ENCODE data around the gene ZRANB2.

Gene ZRANB2

GRCh38 chr1:71080739-71081696 lies at the start of gene ZRANB2:
TSS of gene ZRANB2 (minus strand) at chr1:71081035. CDS start at chr1:71080995, 40 bp downstream.
- peak; percentile 97 for DNase-seq

GRCh38 chr1:71128060-71128459 lies 47.2 kb upstream of the ZRANB2 start:
- no peak for DNase-seq

- DNase-seq = no peak
Measured at GRCh38 chr1:71118086-71118485, 37.3 kb upstream of the ZRANB2 start.

- no peak for DNase-seq
Measured at GRCh38 chr1:71116729-71117128, 35.9 kb upstream of the ZRANB2 start.

- no peak for DNase-seq
Measured at GRCh38 chr1:71106658-71107322, 26.0 kb upstream of the ZRANB2 start.

- DNase-seq = no peak
Measured at GRCh38 chr1:71104417-71104816, 23.6 kb upstream of the ZRANB2 start.

GRCh38 chr1:71101839-71102376 lies 21.1 kb upstream of the ZRANB2 start:
- DNase-seq = no peak

- no peak for DNase-seq
Measured at GRCh38 chr1:71097428-71097827, 16.6 kb upstream of the ZRANB2 start.

GRCh38 chr1:71094913-71095312 lies 14.1 kb upstream of the ZRANB2 start:
- DNase-seq = no peak

- no peak for DNase-seq
Measured at GRCh38 chr1:71093938-71094337, 13.1 kb upstream of the ZRANB2 start.

GRCh38 chr1:71089536-71090270 lies 8.9 kb upstream of the ZRANB2 start:
- DNase-seq = no peak

GRCh38 chr1:71088645-71089287 lies 7.9 kb upstream of the ZRANB2 start:
- DNase-seq = no peak

GRCh38 chr1:71087713-71088112 lies 6.9 kb upstream of the ZRANB2 start:
- DNase-seq = no peak

GRCh38 chr1:71087060-71087459 lies 6.2 kb upstream of the ZRANB2 start:
- DNase-seq = no peak

GRCh38 chr1:71086331-71086730 lies 5.5 kb upstream of the ZRANB2 start:
- no peak for DNase-seq

- no peak for DNase-seq
Measured at GRCh38 chr1:71083271-71083670, 2.4 kb upstream of the ZRANB2 start.

- DNase-seq = peak; percentile 14
Measured at GRCh38 chr1:71081697-71082080, 854 bp upstream of the ZRANB2 start.

- DNase-seq = peak; percentile 19
Measured at GRCh38 chr1:71080230-71080738, 551 bp downstream of the ZRANB2 start.

GRCh38 chr1:71074681-71075080 lies 6.2 kb downstream of the ZRANB2 start:
- no peak for DNase-seq

GRCh38 chr1:71072273-71072672 lies 8.6 kb downstream of the ZRANB2 start:
- no peak for DNase-seq

- no peak for DNase-seq
Measured at GRCh38 chr1:71071720-71072119, 9.1 kb downstream of the ZRANB2 start.
